Upper lobe of right lung (tissue), 1 donor: ENCODE measurements around the gene MB21D2. TPM values are rescaled to one million over a fixed set of nuclear protein-coding genes. Genes with fewer than 3 reads are reported as not detected.

ENCODE experiments used
- ATAC-seq: fragments of 200-7000 bp; cut with Tn5 transposase; one replicate; pipeline ENCODE4 v1.9.1; 2020; ENCODE audit warnings: mild to moderate bottlenecking, moderate library complexity
- DNase-seq: peaks from one replicate; pipeline ENCODE4 v3.0.0-alpha.2; 2020
- H3K27ac ChIP-seq: fragments of 200-600 bp; one replicate; pipeline ENCODE4 v1.8.0; 2022
- H3K27me3 ChIP-seq: fragments of 200-600 bp; one replicate; pipeline ENCODE4 v1.8.0; 2022; ENCODE audit warnings: mild to moderate bottlenecking
- H3K36me3 ChIP-seq: fragments of 200-600 bp; one replicate; pipeline ENCODE4 v1.8.0; 2022
- H3K4me1 ChIP-seq: fragments of 200-600 bp; one replicate; pipeline ENCODE4 v1.8.0; 2022
- H3K4me3 ChIP-seq: fragments of 200-600 bp; one replicate; pipeline ENCODE4 v1.8.0; 2022; ENCODE audit warnings: mild to moderate bottlenecking
- H3K9me3 ChIP-seq: fragments of 200-600 bp; one replicate; pipeline ENCODE4 v1.8.0; 2022
- CTCF ChIP-seq: fragments of 200-600 bp; IDR thresholded peaks from one replicate; pipeline ENCODE4 v1.8.0; 2022; ENCODE audit warnings: antibody characterized with exemption
- intact Hi-C: fragments of 100-400 bp; cut with DNase I; formaldehyde crosslinking; loops from one replicate; pipeline ENCODE4 v1.11.0; 2022
- total RNA-seq: library from RNA; stranded (reverse); fragmentation: NEBNext Ultra II Directional; extraction: Animal tissue kit (Norgen Biotek cat#: 25700); gene quantifications from one replicate; pipeline ENCODE4 v1.2.1, GENCODE V29; 2021
- donor health status: DM: no; HTN: yes; CAD: no; lungs with severe emphysema.

MB21D2 gene
- total RNA-seq, 1 donor from 2014 or later, result 8.0 TPM

DNA sequence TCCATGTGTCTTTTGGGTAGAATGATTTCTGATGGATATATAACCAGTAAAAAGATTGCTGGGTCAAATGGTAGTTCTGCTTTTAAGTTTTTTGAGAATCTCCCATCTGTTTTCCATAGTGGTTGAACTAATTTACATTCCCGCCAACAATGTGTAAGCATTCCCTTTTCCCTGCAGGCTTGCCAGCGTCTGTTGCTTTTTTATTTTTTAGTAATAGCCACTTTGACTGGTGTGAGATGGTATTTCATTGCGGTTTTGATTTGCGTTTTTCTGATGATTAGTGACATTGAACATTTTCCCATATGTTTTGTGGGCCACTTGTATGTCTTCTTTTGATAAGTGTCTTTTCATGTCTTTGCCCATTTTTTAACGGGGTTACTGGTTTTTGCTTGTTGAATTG, 36.3 kb upstream of the MB21D2 start:
- H3K36me3 ChIP-seq, result no peaks in the 10 kb centered on the region
- no peak for DNase-seq
- no peak overlapping the region for H3K27ac ChIP-seq
- peaks cover 6% of the 10 kb centered on the region for H3K4me1 ChIP-seq
- no peak overlapping the region for H3K4me3 ChIP-seq
- no peak for ATAC-seq
- intact Hi-C loops, result no loop called here
- no peaks in the 10 kb centered on the region for H3K27me3 ChIP-seq
- H3K9me3 ChIP-seq, result no peaks in the 10 kb centered on the region
- no peak for TF ChIP-seq CTCF

- intact Hi-C loops, result no loop called here
- DNase-seq, result no peak
- H3K9me3 ChIP-seq, result no peaks in the 10 kb centered on the region
Observed at GRCh38 chr3:192947421-192947820, 29.8 kb upstream of the MB21D2 start.

GRCh38 chr3:192943393-192943792, 25.7 kb upstream of the MB21D2 start:
- ATAC-seq (no peak), DNase-seq (no peak)
- H3K4me1 ChIP-seq, result no peaks in the 10 kb centered on the region
- no peak for TF ChIP-seq CTCF
- intact Hi-C loops, result no loop called here
- H3K27ac ChIP-seq, result no peak overlapping the region
- no peaks in the 10 kb centered on the region for H3K9me3 ChIP-seq
- no peaks in the 10 kb centered on the region for H3K36me3 ChIP-seq
- no peak overlapping the region for H3K4me3 ChIP-seq
- no peaks in the 10 kb centered on the region for H3K27me3 ChIP-seq

More at GRCh38 chr3:192947421-192947820, 29.8 kb upstream of the MB21D2 start:
- Histone ChIP-seq H3K27ac (no peak overlapping the region), H3K36me3 (no peaks in the 10 kb centered on the region), H3K4me1 (no peaks in the 10 kb centered on the region), H3K4me3 (no peak overlapping the region), H3K27me3 (no peaks in the 10 kb centered on the region)
- ATAC-seq, result no peak
- TF ChIP-seq CTCF, result no peak

DNA sequence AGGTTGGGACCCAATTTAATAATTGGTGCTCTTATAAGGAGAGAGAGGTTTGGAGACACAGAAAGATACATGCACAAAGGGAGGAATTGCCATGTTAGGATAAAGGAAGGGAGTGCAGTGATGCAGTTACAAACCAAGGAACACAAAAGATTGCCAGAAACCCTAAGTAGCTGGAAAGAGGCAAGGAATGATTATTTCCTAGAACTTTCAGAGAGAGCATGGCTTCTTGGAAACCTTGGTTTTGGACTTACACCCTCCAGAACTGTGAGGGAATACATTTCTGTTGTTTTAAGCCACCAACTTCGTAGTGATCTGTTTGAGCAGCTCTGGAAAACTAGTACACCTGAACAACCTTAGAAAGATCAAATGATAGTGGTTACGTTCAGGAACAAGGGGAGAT, 25.0 kb upstream of the MB21D2 start:
- DNase-seq, result no peak
- intact Hi-C loops, result no loop called here
- Histone ChIP-seq H3K4me1 (no peaks in the 10 kb centered on the region), H3K27me3 (no peaks in the 10 kb centered on the region), H3K36me3 (no peaks in the 10 kb centered on the region), H3K4me3 (no peak overlapping the region), H3K9me3 (no peaks in the 10 kb centered on the region), H3K27ac (no peak overlapping the region)
- no peak for TF ChIP-seq CTCF
- no peak for ATAC-seq

GRCh38 chr3:192940129-192940528, 22.5 kb upstream of the MB21D2 start:
- no peak for DNase-seq
- H3K4me3 ChIP-seq, result no peak overlapping the region
- H3K27ac ChIP-seq, result no peak overlapping the region
- H3K9me3 ChIP-seq, result no peaks in the 10 kb centered on the region
- no peak for ATAC-seq
- intact Hi-C loops, result no loop called here
- H3K36me3 ChIP-seq, result no peaks in the 10 kb centered on the region
- TF ChIP-seq CTCF, result no peak
- no peaks in the 10 kb centered on the region for H3K27me3 ChIP-seq
- no peaks in the 10 kb centered on the region for H3K4me1 ChIP-seq

DNA sequence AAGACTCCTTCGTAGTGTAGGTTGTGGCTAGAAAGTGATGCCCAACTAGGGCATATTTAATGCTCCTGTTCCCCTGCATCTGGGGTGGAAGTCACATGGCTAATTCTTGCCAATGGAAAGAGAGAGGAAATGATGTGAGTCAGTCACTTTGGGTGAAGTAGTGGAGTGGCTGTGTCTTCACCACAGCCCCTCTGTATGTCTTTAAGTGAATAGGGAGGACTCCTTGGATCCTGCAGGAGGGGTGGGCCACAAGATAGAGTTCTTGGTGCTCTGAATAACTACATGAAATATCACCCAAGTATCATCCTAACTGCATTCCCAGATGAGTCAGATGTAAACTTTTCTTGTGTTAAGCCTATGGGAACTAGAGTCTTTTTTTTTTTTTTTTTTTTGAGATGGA, 17.8 kb upstream of the MB21D2 start:
- Histone ChIP-seq H3K27me3 (no peaks in the 10 kb centered on the region), H3K4me3 (no peak overlapping the region), H3K4me1 (no peaks in the 10 kb centered on the region), H3K36me3 (no peaks in the 10 kb centered on the region), H3K9me3 (no peaks in the 10 kb centered on the region), H3K27ac (no peak overlapping the region)
- TF ChIP-seq CTCF, result no peak
- DNase-seq, result no peak
- no peak for ATAC-seq
- intact Hi-C loops, result no loop called here
